Spinal cord (tissue), 10 donors: ENCODE data around the gene GRIP2. TPM values are rescaled to one million over a fixed set of nuclear protein-coding genes. Genes with fewer than 3 reads are reported as not detected.

Experiments
- DNase-seq, 6 donors: peaks; one replicate each; pipeline versions ENCODE4 v3.0.0 to v3.0.0-alpha.2; 2013 to 2015; ENCODE audit warnings: low spot score in 6 of 6, low read depth in 4 of 6
- H3K27ac ChIP-seq: one replicate; pipeline ENCODE4 v1.5.1; 2013; ENCODE audit warnings: low read depth, low read length, control low read depth
- H3K27me3 ChIP-seq: one replicate; pipeline ENCODE4 v1.6.1; 2013; ENCODE audit warnings: low read length; ENCODE audit not compliant: control insufficient read depth, insufficient read depth
- H3K36me3 ChIP-seq: one replicate; pipeline ENCODE4 v1.6.1; 2013; ENCODE audit warnings: low read length; ENCODE audit not compliant: control insufficient read depth, insufficient read depth
- H3K4me1 ChIP-seq: one replicate; pipeline ENCODE4 v1.6.1; 2013; ENCODE audit warnings: low read length; ENCODE audit not compliant: control insufficient read depth, insufficient read depth
- H3K4me3 ChIP-seq: one replicate; pipeline ENCODE4 v1.5.1; 2013; ENCODE audit warnings: low read depth, low read length, control low read depth
- H3K9me3 ChIP-seq: one replicate; pipeline ENCODE4 v1.6.1; 2013; ENCODE audit warnings: low read length; ENCODE audit not compliant: control insufficient read depth, insufficient read depth
- whole genome bisulfite sequencing: methylation state at CpG from one replicate; pipeline ENCODE4 v1.1.5; 2013; ENCODE audit warnings: missing lambda C conversion rate; ENCODE audit not compliant: insufficient coverage; 5-methylcytosine and 5-hydroxymethylcytosine counted together
- polyA plus RNA-seq, 2 donors: library from polyadenylated mRNA; unstranded; fragments of 120-200 nt; gene quantifications; one replicate each; pipeline ENCODE4 v1.2.1, GENCODE V29; 2013; ENCODE audit not compliant: insufficient read length in 2 of 2
- total RNA-seq, 2 donors: library from RNA; depleted of rRNA in 1 of 2; stranded (reverse); fragments of 120-200 nt in 1 of 2; fragments of >200 nt in 1 of 2; gene quantifications; one replicate each; pipeline versions ENCODE4 v1.2.3 to v1.2.4, GENCODE V29; 2013 to 2014
- donor health status: healthy.

The GRIP2 gene
- total and polyA plus RNA-seq, 4 donors = 6.0 to 24.2 (median 12.9) TPM

- no peak for DNase-seq
- peaks cover 3% of the 10 kb centered on the region for H3K36me3 ChIP-seq
- peaks cover 12% of the 10 kb centered on the region for H3K4me1 ChIP-seq
- H3K9me3 ChIP-seq = no peaks in the 10 kb centered on the region
- WGBS = 64% methylated on average over 9 of the region's 14 CpGs
- H3K4me3 ChIP-seq = no peak overlapping the region
- H3K27me3 ChIP-seq = peaks cover 2% of the 10 kb centered on the region
- no peak overlapping the region for H3K27ac ChIP-seq
These were observed 22.2 kb upstream of the GRIP2 start for GRCh38 chr3:14562121-14562890.

- Histone ChIP-seq H3K4me3 (no peak overlapping the region), H3K9me3 (no peaks in the 10 kb centered on the region), H3K36me3 (peaks cover 3% of the 10 kb centered on the region), H3K4me1 (peaks cover 14% of the 10 kb centered on the region), H3K27ac (no peak overlapping the region), H3K27me3 (peaks cover 2% of the 10 kb centered on the region)
- DNase-seq = peak in 1 of 6 donors; percentile 20
- WGBS = 61% methylated on average over 4 of the region's 8 CpGs
These were observed 21.2 kb upstream of the GRIP2 start for GRCh38 chr3:14561051-14561960.

- H3K27me3 ChIP-seq = peaks cover 7% of the 10 kb centered on the region
- H3K36me3 ChIP-seq = peaks cover 3% of the 10 kb centered on the region
- no peak overlapping the region for H3K27ac ChIP-seq
- 77% methylated on average over 3 of the region's 4 CpGs for WGBS
- no peaks in the 10 kb centered on the region for H3K9me3 ChIP-seq
- no peak for DNase-seq
- peaks cover 22% of the 10 kb centered on the region for H3K4me1 ChIP-seq
- no peak overlapping the region for H3K4me3 ChIP-seq
These were observed 20.0 kb upstream of the GRIP2 start for GRCh38 chr3:14560110-14560509.

GRCh38 chr3:14558029-14558428, 17.9 kb upstream of the GRIP2 start:
- H3K36me3 ChIP-seq = peaks cover 3% of the 10 kb centered on the region
- H3K4me1 ChIP-seq = peaks cover 10% of the 10 kb centered on the region
- 88% methylated on average over 8 of the region's 9 CpGs for WGBS
- H3K9me3 ChIP-seq = no peaks in the 10 kb centered on the region
- H3K27me3 ChIP-seq = peaks cover 6% of the 10 kb centered on the region
- no peak for DNase-seq
- H3K4me3 ChIP-seq = no peak overlapping the region
- no peak overlapping the region for H3K27ac ChIP-seq

- Histone ChIP-seq H3K9me3 (no peaks in the 10 kb centered on the region), H3K27ac (no peak overlapping the region), H3K27me3 (peaks cover 6% of the 10 kb centered on the region), H3K36me3 (peaks cover 3% of the 10 kb centered on the region), H3K4me3 (no peak overlapping the region), H3K4me1 (peaks cover 18% of the 10 kb centered on the region)
- DNase-seq = no peak
- 38% methylated on average over 22 of the region's 22 CpGs for WGBS
These were observed 15.7 kb upstream of the GRIP2 start for GRCh38 chr3:14555835-14556234.

GRCh38 chr3:14554715-14555114, 14.6 kb upstream of the GRIP2 start:
- H3K4me3 ChIP-seq = no peak overlapping the region
- no peak for DNase-seq
- H3K27me3 ChIP-seq = peaks cover 6% of the 10 kb centered on the region
- H3K9me3 ChIP-seq = no peaks in the 10 kb centered on the region
- no peak overlapping the region for H3K27ac ChIP-seq
- peaks cover 3% of the 10 kb centered on the region for H3K36me3 ChIP-seq
- WGBS = 67% methylated on average over 2 of the region's 3 CpGs
- H3K4me1 ChIP-seq = peaks cover 21% of the 10 kb centered on the region

GRCh38 chr3:14553871-14554270, 13.7 kb upstream of the GRIP2 start:
- Histone ChIP-seq H3K9me3 (no peaks in the 10 kb centered on the region), H3K4me1 (peaks cover 21% of the 10 kb centered on the region), H3K36me3 (peaks cover 3% of the 10 kb centered on the region), H3K4me3 (no peak overlapping the region), H3K27me3 (peaks cover 6% of the 10 kb centered on the region), H3K27ac (no peak overlapping the region)
- 91% methylated on average over 5 of the region's 5 CpGs for WGBS
- DNase-seq = no peak

- WGBS = 95% methylated on average over 4 of the region's 4 CpGs
- DNase-seq = no peak
- peaks cover 6% of the 10 kb centered on the region for H3K27me3 ChIP-seq
These were observed 12.6 kb upstream of the GRIP2 start for GRCh38 chr3:14552717-14553116.

GRCh38 chr3:14552041-14552648, 12.0 kb upstream of the GRIP2 start:
- Histone ChIP-seq H3K4me1 (peaks cover 28% of the 10 kb centered on the region), H3K27ac (no peak overlapping the region), H3K36me3 (no peaks in the 10 kb centered on the region), H3K9me3 (no peaks in the 10 kb centered on the region), H3K27me3 (peaks cover 6% of the 10 kb centered on the region), H3K4me3 (no peak overlapping the region)
- no peak for DNase-seq
- 63% methylated on average over 7 of the region's 8 CpGs for WGBS

More at GRCh38 chr3:14552717-14553116, 12.6 kb upstream of the GRIP2 start:
- peaks cover 28% of the 10 kb centered on the region for H3K4me1 ChIP-seq
- H3K27ac ChIP-seq = no peak overlapping the region
- no peaks in the 10 kb centered on the region for H3K36me3 ChIP-seq
- no peaks in the 10 kb centered on the region for H3K9me3 ChIP-seq
- H3K4me3 ChIP-seq = no peak overlapping the region
